B cell (primary cell): ENCODE data around the gene KRTAP10-9.
"Not testable (repeated sequence)": the region's sequence is repeated elsewhere in the genome, so short reads cannot be mapped to it uniquely, and the experiment has no call there.

ENCODE experiments used
- CTCF ChIP-seq: fragments of 200-600 bp; IDR thresholded peaks from one replicate; pipeline ENCODE4 v1.8.0; 2022; ENCODE audit warnings: antibody characterized with exemption, mild to moderate bottlenecking
- EZH2 ChIP-seq: IDR thresholded peaks from 2 replicates; pipeline ENCODE4 v1.6.1; 2012; ENCODE audit warnings: borderline replicate concordance, low read depth, mild to moderate bottlenecking, moderate library complexity, low read length; ENCODE audit not compliant: insufficient read depth, poor library complexity, severe bottlenecking

GRCh38 chr21:44600118-44600978, 26.5 kb upstream of the KRTAP10-9 start, which contains the start of gene KRTAP10-7:
- not testable (repeated sequence) for TF ChIP-seq CTCF, EZH2
